ENCODE measurements around the gene NIPSNAP3A.

GRCh38 chr9:104775574-104775936, 28.1 kb downstream of the NIPSNAP3A start:
- TF ChIP-seq CHD2 (IDR thresholded peaks at IDR 0.05; ENCODE audit: low read length) (no peak), CTCF (IDR thresholded peaks at IDR 0.05; ENCODE audit: control extremely low read depth in 1 of 3, insufficient read depth in 1 of 3, low read depth in 1 of 3, low read length in 3 of 3) (no peak), GABPA (IDR thresholded peaks at IDR 0.05; ENCODE audit: borderline replicate concordance, insufficient read depth, low read length) (no peak), EZH2 (IDR thresholded peaks at IDR 0.05; ENCODE audit: low read depth, low read length, severe bottlenecking) (no peak), POLR2A (IDR thresholded peaks at IDR 0.05; ENCODE audit: control extremely low read depth in 1 of 2, low read depth in 2 of 2, low read length in 2 of 2) (no peak), JUND (IDR thresholded peaks at IDR 0.05; ENCODE audit: low read length) (no peak), POLR2AphosphoS5 (IDR thresholded peaks at IDR 0.05; ENCODE audit: low read depth, low read length) (no peak), CREB1 (IDR thresholded peaks at IDR 0.05) (no peak), YY1 (IDR thresholded peaks at IDR 0.05; ENCODE audit: low read depth, low read length) (no peak)
